ENCODE data around the gene PSG2.
"Not testable (repeated sequence)": the region's sequence is repeated elsewhere in the genome, so short reads cannot be mapped to it uniquely, and the experiment has no call there.

DNA sequence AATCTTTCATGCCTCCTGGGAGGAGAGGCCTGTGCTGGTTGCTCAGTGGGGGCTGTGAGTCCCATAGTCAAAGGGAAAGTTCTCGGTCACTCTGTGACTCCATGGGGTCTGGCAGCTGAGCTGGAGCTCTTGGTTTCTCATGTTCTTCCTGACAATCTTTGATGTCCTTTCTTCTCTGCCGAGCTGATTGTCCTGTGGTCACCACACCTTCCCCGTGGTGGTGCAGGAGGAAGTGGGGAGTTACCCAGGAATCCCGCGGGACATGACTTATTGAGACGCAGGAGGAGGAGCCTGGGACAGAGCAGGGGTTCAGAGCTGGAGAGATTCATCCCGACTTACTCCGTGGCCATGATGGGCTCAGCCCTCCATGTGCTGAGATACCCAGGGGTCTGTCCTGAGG is 55.4 kb downstream of the PSG2 start:
- TF ChIP-seq EZH2 (IDR thresholded peaks at IDR 0.05; ENCODE audit: insufficient read depth, poor library complexity, severe bottlenecking); EZH2phosphoT487 (IDR thresholded peaks at IDR 0.05; ENCODE audit: insufficient read depth, low read depth): not testable (repeated sequence)
